NCI-H2107 treated with DMSO at 0.1 percent for 48 hours (cell line): ENCODE data around the gene CCDC126.
"Not testable (repeated sequence)": the region's sequence is repeated elsewhere in the genome, so short reads cannot be mapped to it uniquely, and the experiment has no call there.

Source experiments
- DNase-seq: peaks from one replicate; lab custom pipeline; 2025; ENCODE audit not compliant: unreplicated experiment; lab: John Stamatoyannopoulos, UW

Gene CCDC126

GRCh38 chr7:23597094-23598091 lies at the start of gene CCDC126:
Gene CCDC126, plus strand, starts transcription at chr7:23597382. Its CDS starts 13,934 bp downstream, at chr7:23611316.
- peak; percentile 57 for DNase-seq

GRCh38 chr7:23547662-23548061 lies 49.5 kb upstream of the CCDC126 start:
- DNase-seq, result no peak

GRCh38 chr7:23558303-23558702 lies 38.9 kb upstream of the CCDC126 start:
- DNase-seq, result no peak

- DNase-seq, result peak; percentile 59
Measured at GRCh38 chr7:23570592-23571200, 26.5 kb upstream of the CCDC126 start.

- DNase-seq, result not testable (repeated sequence)
Measured at GRCh38 chr7:23581975-23582374, 15.2 kb upstream of the CCDC126 start.

- DNase-seq, result not testable (repeated sequence)
Measured at GRCh38 chr7:23585304-23585703, 11.9 kb upstream of the CCDC126 start.

- DNase-seq, result no peak
Measured at GRCh38 chr7:23586159-23586558, 11.0 kb upstream of the CCDC126 start.

- DNase-seq, result no peak
Measured at GRCh38 chr7:23590529-23590928, 6.7 kb upstream of the CCDC126 start.

GRCh38 chr7:23593706-23594105 lies 3.5 kb upstream of the CCDC126 start:
- DNase-seq, result no peak

- DNase-seq, result no peak
Measured at GRCh38 chr7:23594879-23595604, 2.1 kb upstream of the CCDC126 start.

GRCh38 chr7:23598296-23598695 lies 1.1 kb downstream of the CCDC126 start:
- peak; percentile 29 for DNase-seq

GRCh38 chr7:23600236-23600635 lies 3.1 kb downstream of the CCDC126 start:
- DNase-seq, result no peak

- DNase-seq, result no peak
Measured at GRCh38 chr7:23603632-23604295, 6.6 kb downstream of the CCDC126 start.

- DNase-seq, result no peak
Measured at GRCh38 chr7:23604296-23604640, 7.1 kb downstream of the CCDC126 start.

- no peak for DNase-seq
Measured at GRCh38 chr7:23607130-23607529, 9.9 kb downstream of the CCDC126 start.

GRCh38 chr7:23607866-23608265 lies 10.7 kb downstream of the CCDC126 start:
- DNase-seq, result no peak

- DNase-seq, result no peak
Measured at GRCh38 chr7:23615331-23615730, 18.1 kb downstream of the CCDC126 start.

- DNase-seq, result no peak
Measured at GRCh38 chr7:23616593-23616992, 19.4 kb downstream of the CCDC126 start.

- no peak for DNase-seq
Measured at GRCh38 chr7:23617482-23617881, 20.3 kb downstream of the CCDC126 start.

- DNase-seq, result no peak
Measured at GRCh38 chr7:23618241-23618640, 21.1 kb downstream of the CCDC126 start.

GRCh38 chr7:23619141-23619540 lies 22.0 kb downstream of the CCDC126 start:
- DNase-seq, result no peak
